GM12873 (cell line): Measurements from ENCODE around the gene C19orf33.

ENCODE experiments used
- TF ChIP-seq, protein P1 (sequence below): IDR thresholded peaks from 2 replicates; pipeline ENCODE4 v1.5.1; 2012; ENCODE audit warnings: low read depth, mild to moderate bottlenecking, moderate library complexity, low read length, control low read depth; ENCODE audit not compliant: insufficient read depth; ENCODE audit errors: missing control alignments

C19orf33 gene

DNA sequence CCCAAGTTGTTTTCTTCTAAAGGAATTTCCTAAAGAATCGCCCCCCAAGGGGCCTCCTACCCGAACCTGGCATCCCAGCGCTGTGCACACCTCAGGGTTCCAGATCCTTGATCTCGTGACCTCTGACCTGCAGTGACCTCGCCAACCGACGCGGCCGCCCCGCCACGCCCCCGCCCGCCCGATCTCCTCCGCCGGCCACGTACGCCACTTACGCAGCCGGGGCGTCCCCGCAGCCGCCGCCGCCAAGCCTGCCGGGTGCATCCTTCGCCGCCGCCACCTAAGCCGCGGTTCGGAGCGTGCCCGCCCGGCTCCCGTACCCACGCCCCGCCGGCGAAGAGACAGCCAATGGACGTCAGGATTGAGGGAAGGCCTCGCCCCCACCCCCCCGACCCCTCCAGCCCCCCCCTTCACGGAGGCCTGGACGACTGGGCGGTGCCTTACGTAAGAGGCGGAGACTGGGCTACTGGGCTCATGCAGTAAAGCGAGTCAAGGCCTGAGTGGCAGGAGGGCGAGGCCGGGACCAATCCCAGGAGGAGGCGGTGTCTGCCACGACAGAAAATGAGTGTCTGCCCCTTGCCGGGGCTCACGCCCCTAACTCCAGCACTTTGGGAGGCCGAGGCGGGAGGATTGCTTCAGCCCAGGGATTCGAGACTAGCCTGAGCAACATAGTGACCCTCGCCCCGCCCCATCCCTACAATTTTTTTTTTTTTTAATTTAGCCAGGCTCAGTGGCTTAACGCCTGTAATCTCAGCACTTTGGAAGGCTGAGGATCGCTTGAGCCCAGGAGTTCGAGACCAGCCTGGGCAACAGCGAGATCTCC, 11.8 kb downstream of the C19orf33 start, which contains the start of gene YIF1B:
Gene YIF1B, minus strand, starts transcription at position 291 of the 820 bp plus-strand sequence. Its CDS starts 30 bp downstream, at position 261.
- TF ChIP-seq, protein P1, sequence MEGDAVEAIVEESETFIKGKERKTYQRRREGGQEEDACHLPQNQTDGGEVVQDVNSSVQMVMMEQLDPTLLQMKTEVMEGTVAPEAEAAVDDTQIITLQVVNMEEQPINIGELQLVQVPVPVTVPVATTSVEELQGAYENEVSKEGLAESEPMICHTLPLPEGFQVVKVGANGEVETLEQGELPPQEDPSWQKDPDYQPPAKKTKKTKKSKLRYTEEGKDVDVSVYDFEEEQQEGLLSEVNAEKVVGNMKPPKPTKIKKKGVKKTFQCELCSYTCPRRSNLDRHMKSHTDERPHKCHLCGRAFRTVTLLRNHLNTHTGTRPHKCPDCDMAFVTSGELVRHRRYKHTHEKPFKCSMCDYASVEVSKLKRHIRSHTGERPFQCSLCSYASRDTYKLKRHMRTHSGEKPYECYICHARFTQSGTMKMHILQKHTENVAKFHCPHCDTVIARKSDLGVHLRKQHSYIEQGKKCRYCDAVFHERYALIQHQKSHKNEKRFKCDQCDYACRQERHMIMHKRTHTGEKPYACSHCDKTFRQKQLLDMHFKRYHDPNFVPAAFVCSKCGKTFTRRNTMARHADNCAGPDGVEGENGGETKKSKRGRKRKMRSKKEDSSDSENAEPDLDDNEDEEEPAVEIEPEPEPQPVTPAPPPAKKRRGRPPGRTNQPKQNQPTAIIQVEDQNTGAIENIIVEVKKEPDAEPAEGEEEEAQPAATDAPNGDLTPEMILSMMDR: no peak

GRCh38 chr19:38316477-38317067, 12.5 kb downstream of the C19orf33 start:
- TF ChIP-seq, protein P1: no peak

DNA sequence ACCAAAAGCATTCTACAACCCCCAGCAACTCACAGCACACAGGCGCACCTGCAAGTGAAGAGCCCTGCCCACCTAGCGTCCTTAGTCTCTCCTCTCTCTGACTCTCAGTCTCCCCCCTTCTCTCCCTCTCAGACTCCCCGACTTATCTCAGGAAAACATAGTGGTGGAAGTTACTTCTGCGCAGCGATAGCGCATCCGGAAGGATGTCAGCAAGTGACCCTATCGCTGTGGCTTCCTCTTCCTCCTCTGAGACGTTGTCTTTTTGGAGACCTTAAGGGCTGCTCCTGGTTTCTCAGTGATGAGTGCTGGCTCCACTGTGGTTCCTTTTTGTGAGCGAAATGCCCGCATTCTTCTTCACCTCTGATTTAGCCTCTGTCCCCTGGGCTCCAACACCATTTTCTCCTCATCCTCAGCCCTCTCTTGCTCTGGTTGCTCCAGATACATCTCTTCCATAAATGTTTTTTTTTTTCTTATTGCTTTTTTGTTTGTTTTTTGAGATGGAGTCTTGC, 13.1 kb downstream of the C19orf33 start:
- TF ChIP-seq, protein P1: no peak

GRCh38 chr19:38318660-38319059, 14.6 kb downstream of the C19orf33 start:
- TF ChIP-seq, protein P1: no peak

GRCh38 chr19:38319421-38320258, 15.6 kb downstream of the C19orf33 start, which contains the start of gene KCNK6:
Gene KCNK6, plus strand, starts transcription at chr19:38319845. Its CDS starts 106 bp downstream, at chr19:38319951.
- TF ChIP-seq, protein P1: no peak

- TF ChIP-seq, protein P1: no peak
Observed at GRCh38 chr19:38320969-38321339, 16.9 kb downstream of the C19orf33 start.
